GM21619 (cell line): ENCODE measurements around the gene DYRK2.
"Not testable (repeated sequence)": the region's sequence is repeated elsewhere in the genome, so short reads cannot be mapped to it uniquely, and the experiment has no call there.

Experiments
- ATAC-seq: cut with Tn5 transposase; IDR thresholded peaks from one replicate; pipeline ENCODE4 v1.9.1; 2021; ENCODE audit not compliant: unreplicated experiment

DYRK2 gene

DNA sequence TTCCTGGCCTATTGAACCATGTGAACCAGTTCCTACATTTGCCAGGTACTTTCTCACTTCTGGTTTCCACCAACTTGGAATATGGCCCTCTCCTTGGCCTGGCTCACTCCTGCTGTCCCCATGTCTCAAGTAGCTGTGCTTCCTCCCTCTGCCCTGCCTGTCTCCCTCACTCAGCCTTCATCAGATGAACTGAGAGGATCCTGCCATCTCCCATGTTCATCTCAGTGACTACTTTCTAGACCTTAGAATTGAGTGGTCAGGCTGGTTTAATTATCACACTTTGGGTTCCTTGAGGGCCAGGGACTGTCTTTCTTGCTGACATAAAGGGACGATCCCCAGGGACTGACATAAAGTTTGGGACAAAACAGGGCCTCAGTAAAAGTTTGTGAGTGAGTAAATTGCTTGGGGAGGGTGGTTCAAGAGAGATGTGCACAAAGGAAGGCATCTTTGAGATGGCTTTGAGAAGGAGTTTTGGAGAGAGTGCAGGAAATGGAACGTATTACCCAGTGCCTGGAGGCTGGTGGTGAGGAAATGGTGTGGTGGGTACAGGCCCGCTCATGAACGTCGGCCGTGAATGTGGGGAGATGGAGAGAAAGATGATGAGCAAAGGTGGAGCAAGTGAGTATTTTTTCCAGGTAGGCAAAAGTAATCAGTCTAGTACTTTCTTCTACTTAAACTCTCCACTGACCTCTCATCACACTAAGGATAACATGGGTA is 20.8 kb downstream of the DYRK2 start:
- ATAC-seq: no peak

DNA sequence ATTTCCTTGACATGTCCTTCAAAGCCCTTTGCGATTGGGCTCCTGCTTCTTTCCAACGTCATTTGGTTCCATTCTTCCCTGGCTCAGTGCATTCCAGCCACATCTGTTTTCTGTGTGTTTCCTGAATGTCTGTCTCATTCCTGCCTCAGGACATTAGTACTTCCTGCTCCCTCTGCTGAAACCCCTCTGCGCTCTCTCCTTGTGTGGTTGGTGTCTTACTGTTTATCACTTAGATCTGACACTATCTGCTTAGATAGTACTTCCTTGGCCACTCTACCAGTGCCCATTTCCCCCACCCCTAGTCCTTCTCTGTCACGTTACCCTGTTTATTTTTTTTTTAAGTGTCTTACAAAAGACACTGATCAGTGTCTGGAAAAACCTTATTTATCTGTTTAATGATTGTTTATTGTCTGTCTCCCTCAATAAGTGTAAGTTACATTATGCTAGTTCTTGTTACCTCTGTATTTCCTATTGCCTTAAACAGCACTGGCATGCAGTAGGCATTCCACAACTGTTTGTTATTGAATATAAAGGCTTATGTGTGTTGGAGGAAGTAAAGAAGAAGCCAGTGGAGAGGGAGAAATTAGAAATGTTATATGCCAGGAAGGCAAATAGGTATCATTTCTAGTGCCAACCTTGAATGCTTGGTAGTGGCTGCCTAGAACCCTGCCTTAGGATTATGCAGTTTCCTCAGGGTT is 21.5 kb downstream of the DYRK2 start:
- ATAC-seq: no peak

DNA sequence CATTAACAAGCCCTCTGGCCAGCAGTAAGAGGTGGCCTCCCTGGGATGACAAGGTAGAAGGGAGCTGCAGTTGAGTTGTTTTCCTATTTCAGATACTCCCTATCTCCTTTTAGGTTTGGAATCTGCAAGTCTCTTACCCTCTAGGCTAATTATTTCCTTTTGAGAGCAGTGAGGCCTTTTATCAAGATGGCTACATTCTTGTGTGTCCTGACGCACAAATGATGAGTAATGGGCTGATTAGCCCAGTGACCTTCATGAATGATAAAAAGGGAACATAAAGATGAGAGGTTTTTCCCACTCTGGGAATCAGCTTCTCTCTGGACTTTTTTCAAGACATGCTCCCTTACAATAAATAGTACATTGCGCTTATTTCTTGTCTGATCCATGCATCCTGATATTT is 22.9 kb downstream of the DYRK2 start:
- ATAC-seq: no peak

DNA sequence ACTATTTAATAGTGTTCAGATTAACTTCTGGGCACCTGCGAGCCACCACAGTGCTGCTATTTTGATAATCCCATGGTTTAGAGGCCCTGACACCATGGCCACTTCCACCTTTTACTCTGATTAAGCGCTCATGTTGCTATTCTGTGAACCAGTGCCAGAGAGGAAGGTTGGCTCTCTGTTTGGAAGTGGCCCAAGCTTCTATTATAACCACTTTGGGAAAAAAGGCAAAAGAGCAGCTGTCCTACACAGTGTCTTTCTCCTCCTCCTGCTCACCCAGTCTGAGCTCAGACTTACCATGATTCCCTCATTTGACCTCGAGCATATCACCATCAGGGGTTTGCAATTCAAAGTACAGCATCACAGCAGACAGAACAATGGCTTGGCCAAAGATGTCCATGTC is 23.3 kb downstream of the DYRK2 start:
- no peak for ATAC-seq

DNA sequence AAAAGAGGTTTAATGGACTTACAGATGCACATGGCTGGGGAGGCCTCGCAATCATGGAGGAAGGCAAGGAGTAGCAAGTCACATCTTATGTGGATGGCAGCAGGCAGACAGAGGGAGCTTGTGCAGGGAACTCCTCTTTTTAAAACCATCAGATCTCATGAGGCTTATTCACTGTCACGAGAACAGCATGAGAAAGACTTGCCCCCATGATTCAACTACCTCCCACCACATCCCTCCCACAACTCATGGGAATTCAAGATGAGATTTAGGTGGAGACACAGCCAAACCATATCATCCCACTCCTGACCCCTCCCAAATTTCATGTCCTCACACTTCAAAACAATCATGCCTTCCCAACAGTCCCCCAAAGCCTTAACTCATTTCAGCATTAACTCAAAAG is 24.0 kb downstream of the DYRK2 start:
- not testable (repeated sequence) for ATAC-seq

DNA sequence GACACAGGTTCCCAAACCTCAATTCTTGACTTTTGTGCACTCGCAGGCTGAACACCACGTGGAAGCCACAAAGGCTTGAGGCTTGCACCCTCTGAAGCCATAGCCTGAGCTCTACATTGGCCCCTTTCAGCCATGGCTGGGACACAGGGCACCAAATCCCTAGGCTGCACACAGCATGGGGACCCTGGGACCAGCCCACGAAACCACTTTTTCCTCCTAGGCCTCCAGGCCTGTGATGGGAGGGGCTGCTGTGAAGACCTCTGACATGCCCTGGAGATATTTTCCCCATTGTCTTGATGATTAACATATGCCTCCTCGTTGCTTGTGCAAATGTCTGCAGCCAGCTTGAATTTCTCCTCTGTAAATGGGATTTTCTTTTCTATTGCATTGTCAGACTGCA is 25.0 kb downstream of the DYRK2 start:
- ATAC-seq: not testable (repeated sequence)

DNA sequence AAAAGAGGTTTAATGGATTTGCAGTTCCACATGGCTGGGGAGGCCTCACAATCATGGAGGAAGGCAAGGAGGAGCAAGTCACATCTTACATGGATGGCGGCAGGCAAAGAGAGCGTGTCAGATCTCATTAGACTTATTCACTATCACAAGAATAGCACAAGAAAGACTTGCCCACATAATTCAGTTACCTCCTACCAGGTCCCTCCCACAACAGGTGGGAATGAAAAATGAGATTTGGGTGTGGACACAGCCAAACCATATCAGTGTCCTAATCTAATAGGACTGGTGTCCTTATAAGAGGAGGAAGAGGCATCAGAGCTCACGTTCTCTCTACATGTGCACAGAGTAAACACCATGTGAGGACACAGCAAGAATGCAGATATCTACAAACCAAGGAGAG is 25.9 kb downstream of the DYRK2 start:
- no peak for ATAC-seq

DNA sequence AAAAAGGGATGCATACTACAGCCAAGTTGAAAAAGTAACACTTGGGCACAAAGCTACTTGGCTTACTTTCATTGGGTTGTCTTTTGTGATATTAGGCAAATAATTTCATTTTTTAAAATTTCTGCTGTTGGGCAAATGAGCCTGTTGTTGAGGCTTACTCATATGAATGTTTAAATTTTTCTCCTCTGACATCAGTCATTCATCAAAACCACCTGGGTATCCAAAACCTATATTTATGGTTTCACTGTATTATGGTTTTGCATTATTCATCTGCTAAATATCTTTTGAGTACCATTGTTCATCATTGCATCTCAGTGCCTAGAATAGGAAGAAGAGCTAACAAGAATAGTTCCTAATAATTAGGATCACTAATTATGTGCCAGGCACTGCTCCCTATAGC is 28.1 kb downstream of the DYRK2 start:
- no peak for ATAC-seq

DNA sequence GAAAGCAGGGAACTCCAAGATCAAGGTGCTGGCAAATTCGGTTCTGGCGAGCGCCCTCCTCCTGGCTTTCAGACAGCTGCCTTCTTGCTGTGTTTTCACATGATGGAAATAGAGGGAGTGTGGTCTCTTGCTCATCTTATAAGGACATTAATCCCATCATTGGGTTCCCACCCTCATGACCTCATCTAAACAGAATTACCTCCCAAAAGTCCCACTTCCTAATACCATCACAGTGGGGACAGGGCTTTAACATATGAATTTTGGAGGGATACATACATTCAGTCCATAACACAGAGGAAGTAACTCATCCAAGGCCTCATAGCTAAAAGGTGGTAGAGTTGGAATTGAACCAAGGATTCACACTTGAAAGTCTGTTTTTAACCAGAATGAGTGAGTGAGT is 28.6 kb downstream of the DYRK2 start:
- ATAC-seq: no peak

DNA sequence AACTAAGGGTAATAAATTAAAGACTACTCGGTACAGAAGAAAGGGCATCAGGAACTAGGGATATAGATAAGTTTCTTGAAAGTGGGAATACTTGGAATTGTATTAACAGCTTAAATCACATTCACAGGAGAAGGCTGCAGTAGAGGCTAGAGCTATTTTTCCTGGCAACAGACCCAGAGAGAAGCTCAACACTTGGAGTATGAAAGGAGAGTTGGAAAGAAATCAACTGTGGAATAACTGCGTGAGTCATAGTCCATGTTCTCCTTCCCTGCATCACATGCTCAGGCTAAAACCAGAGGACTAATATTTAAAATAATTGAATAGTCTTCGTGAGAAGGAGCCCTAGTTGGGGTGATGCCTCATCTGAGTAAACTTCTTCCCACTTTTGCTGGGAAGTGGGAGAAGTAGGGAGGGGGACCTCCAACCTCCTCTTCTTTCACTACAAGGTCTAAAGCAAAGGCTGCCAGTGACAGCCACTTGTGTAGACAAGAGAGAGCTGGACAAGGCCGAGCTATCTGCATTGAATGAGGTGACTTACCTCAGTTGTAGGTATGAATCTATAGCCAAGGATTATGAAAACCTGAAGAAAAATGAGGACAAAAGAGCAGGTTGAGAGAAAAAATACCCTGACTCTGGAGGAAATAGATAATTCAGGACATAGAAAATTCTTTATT is 32.7 kb downstream of the DYRK2 start:
- ATAC-seq: no peak

DNA sequence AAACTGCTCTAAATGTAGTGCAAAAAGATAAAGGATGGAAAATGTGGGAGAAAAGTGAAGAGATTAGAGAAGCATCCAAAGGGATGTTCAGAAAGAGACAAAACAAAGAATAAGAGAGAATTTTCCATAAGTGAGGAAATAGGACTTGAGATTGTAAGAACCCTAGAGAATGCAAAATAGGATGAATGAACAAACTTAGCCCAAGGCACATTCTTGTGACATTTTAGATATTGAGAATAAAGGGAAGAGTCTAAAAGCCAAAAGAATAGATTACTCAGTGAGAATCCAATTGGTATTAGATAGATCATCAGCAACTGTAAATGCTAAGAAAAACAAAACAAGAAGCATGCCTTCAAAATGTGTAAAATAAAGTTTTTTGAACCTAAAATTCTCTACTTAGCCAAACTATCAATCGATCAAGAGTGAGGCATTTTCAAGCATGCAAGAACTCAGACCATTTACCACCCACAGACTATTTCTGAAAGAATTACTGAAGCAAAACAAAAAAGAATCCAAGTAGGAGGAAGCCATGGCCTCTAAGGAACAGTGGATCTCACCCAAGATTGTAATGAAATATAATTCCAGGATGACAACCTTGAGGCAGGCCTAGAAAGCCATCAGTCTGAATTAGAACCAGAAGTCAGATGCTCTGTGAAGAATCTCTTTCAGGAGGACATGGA is 33.5 kb downstream of the DYRK2 start:
- no peak for ATAC-seq

DNA sequence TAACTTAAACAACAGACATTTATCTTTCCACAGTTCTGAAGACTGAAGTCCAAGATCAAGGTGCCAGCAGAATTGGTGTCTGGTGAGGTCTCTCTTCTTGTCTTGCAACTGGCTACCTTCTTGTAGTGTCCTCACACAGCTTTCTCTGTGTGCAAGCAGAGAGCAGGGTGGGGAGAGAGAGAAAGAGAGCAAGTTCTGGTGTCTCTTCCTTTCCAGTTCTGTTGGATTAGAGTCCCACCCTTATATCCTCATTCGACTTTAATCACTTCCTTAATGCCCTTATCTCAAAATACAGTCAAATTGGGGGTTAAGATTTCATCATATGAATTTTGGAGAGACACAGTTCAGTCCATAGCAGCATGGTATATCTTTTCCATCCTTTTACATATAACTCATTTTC is 40.8 kb downstream of the DYRK2 start:
- no peak for ATAC-seq

DNA sequence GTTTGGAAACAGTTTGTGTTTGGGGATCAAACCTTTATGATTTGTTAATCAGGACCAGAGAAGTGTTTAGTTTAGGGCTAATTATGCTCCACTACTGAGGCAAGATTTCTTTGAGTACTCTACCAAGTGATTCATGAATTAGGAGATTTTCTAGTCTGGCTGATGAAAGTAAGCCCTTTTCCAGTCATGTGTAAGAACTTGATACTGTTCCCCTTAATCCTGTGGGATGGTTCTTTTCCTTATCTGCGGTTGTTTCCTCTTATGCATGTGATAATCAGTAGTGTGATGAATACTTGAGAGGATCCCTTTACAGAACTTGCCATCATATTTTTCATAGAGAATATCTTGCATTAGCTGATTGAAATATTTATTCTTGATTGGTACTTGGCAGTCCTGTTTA is 42.1 kb downstream of the DYRK2 start:
- ATAC-seq: no peak

DNA sequence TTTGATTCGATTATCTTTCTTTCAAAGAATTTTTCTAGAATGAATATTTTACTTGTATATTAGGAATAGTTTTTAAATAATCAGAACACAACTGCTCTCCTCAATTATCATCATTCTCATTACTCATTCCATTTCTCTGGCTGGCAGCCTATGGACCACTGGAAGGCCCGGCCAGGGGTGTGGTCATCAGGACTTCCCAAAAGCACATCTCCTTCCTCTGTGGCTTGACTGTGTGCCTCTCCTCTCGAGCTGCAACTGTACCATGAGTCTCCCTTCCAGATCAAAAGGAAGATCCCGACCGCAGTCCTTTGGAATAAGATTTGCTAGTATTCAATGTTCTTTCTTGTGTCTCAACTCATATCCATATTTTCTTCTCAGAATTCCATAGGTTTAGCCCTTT is 42.7 kb downstream of the DYRK2 start:
- ATAC-seq: no peak

DNA sequence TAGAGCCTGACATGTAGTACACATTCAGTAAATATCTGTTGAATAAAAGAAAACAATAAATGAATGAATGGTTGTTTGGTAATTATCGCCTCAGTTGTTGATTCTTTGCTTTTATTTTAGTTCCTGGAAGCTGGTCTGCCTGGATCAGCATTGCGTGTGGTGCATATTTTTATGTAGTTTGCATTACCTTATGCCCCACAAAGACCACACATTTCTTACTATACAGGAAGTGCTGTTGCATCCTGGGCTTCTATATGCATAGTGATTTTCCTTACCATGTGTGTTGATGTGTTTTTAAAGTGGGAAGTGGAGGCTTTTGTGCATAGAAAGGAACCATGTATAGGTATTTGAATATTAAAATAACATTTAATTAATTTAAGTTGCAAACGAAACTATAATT is 43.6 kb downstream of the DYRK2 start:
- ATAC-seq: no peak

DNA sequence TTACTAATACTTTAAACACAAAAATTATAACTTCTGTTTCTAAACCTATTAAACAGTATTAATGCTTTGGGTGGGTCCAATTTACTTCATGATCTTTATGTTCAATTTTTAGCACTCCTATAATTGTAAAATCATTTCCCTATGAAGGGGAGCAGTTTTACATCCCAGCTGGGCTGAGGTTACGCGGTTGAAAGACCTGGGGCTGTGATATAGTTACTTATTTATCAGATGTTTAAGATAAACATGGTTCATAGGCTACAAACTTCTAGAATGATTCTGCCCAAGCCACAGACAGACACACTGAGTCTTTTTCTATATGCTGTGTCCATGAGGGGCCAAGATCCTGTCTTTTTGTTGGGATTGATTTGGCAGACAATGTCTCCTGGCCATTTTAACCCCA is 44.4 kb downstream of the DYRK2 start:
- ATAC-seq: peak; percentile 63

DNA sequence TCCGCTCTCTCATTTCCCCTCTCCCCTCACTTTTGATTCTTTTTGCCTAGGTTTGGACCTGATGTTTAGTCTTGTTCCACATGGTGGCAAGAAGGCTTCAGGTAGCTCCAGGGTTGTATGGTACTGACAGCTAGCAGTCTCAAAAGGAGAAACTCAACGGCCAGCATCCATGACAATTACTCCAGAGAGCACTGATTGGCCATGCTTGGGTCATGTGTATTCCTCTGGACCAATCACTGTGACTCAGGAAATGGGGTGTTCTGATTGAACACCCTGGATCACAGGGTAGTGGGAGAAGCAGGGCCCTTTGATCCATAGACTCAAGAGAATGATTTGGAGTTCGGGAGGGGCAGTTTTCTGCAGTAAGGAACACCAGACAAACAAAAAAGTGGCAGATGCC is 45.3 kb downstream of the DYRK2 start:
- ATAC-seq: no peak

DNA sequence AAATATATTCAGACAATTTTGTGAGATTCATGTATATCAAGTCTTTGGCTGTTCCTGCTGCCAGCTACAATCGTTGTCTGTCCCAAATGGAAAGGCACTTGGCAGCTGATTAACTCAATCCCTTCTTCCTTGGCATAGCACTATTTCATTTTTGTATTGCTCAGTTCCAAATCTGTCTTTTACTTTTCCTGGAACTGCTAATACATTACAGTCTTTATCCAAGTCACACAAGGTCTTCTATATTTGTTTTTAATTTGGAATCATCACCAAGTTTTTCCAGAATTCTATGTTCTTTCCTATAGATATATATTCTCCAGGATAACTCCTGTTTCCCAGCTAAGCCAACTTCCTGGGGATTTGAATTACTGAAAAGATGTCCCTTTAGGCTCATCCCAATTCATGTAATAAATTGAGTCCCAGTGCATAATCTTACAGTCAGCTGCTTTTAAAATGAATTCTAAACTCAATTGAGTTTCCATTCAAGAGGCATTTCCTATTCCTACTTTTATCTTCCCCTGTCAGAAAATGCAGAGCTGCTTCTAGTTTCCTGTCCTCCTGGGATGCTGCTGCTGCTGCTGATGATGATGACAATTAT is 45.9 kb downstream of the DYRK2 start:
- ATAC-seq: no peak

DNA sequence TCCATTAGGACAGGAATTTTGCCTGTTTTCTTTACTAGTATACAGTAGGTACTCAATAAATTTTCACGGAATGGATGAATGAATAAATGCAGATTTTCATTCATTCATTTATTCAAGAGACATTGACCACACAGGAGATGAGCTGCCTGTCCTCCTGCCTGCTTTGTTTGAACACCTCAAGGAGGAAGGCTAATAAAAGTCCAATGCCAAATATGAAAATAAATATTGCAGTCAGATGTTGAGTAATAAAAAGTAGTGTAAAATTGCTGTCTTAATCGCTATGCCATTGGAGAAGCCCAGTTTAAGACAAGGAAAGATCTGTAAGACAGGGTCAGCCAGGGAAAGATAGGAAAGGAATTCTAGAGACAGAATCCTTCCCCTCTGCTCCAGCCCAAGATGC is 47.4 kb downstream of the DYRK2 start:
- no peak for ATAC-seq

DNA sequence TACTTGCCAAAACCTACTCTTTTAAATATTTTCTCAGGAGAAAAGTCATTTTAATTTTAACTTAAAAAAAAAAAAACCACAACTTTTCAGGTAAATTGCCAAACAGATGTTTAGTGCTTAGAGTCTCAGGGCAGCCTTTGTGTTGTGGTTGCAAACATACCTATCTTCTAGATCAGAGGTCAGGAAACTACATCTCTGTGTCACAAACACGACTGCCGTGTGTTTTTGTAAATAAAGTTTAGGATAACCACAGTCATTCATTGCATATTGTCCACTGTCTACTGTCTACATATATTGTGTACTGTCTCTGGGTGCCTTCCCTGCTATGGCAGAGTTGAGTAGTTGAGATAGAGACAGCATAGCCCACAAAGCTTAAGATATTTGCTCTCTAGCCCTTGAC is 48.9 kb downstream of the DYRK2 start:
- ATAC-seq: no peak

DNA sequence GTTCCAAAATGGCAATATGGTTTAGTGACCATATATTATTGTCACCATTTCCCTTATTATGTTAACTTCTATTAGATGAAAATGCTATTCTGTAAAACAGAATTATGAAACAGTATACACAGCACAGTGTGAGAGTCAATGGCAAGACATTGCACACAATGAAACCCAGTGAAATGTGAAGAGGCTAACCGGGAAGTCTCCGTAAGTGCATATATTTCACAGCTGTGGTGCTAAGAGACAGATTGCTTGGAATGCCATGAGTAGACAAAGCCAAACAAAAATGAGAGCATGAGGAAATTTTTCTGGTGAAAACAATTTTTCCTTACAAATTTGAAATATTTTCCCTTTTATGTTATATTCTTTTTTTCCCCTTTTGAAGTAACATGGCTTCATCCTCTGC is 49.4 kb downstream of the DYRK2 start:
- ATAC-seq: no peak
